GM18868 (cell line): ENCODE data around the gene ECI1.
"Not testable (repeated sequence)": the region's sequence is repeated elsewhere in the genome, so short reads cannot be mapped to it uniquely, and the experiment has no call there.

Experiments
- ATAC-seq: cut with Tn5 transposase; IDR thresholded peaks from one replicate; pipeline ENCODE4 v1.9.1; 2021; ENCODE audit warnings: mild to moderate bottlenecking, moderate library complexity; ENCODE audit not compliant: unreplicated experiment

Gene ECI1

GRCh38 chr16:2257726-2258125 lies 6.3 kb upstream of the ECI1 start:
- no peak for ATAC-seq

GRCh38 chr16:2256531-2257140 lies 5.2 kb upstream of the ECI1 start:
- ATAC-seq: no peak

- no peak for ATAC-seq
These were observed 1.9 kb upstream of the ECI1 start for GRCh38 chr16:2253293-2253692.

DNA sequence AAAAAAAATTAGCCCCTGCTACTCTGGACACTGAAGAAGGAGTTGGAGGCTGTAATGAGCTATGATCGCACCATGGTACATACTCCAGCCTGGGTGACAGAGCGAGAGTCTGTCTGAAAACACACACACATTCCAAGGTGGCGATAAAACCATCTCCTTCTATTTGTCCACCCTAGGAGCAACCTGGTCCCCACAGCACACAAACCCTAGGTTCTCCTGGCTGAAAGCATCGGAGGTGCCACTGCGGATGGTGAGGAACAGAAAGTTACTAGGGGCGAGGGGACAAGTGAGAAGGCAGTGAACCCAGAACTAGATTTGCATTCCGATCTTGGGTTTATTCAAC lies 1.4 kb upstream of the ECI1 start:
- ATAC-seq: no peak

DNA sequence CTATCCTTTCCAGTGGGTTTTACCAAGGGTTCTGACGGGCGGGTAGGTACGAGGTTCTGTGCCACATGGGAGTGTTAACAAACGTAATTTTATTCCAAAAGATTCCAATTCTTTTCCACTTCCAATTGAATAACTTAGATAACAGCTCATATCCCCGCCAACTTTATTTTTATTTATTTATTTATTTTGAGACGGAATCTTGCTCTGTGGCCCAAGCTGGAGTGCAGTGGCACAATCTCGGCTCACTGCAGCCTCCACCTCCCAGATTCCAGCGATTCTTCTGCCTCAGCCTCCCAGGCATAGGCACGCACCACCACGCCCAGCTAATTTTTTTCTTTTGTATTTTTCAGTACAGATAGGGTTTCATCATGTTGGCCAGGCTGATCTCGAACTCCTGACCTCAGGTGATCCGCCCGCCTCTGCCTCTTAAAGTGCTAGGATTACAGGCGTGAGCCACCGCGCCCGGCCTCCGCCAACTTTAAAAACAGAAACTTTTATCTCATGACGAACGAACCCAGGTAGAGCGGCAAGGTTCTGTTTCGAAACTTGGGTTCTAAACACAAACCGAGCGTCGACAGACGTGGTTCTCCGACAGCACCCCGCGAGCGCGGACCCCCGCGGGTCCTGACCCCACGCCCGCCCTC lies 613 bp downstream of the ECI1 start:
- ATAC-seq: no peak

DNA sequence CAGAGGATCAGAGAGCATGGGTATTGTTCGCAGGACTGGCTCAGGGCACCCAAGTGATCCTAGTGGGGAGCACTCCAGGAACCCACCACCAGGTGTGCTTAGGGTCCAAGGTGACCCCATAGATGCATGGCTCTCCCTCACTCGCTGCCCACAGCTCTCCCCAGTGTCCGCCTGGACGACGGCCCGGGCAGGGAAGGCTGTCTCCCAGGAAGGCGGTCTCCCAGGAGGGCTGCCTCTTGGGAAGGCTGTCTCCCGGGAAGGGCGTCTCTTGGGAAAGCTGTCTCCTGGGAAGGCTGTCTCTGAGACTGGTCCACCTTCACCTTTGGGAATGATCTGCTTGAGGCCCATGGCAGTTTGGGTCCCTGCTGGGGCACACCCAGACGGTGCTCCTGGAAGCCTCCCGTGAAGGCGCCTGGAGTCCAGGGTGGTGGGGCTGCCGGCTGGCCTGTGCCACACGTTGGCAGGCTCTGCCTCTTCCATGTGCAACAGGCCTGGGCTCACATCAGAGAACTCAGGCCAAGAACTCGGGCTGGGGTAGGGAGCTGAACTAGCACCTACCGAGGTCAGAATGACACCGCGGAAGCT lies 5.0 kb downstream of the ECI1 start:
- ATAC-seq: no peak

- ATAC-seq: no peak
These were observed 6.2 kb downstream of the ECI1 start for GRCh38 chr16:2244926-2245795.

DNA sequence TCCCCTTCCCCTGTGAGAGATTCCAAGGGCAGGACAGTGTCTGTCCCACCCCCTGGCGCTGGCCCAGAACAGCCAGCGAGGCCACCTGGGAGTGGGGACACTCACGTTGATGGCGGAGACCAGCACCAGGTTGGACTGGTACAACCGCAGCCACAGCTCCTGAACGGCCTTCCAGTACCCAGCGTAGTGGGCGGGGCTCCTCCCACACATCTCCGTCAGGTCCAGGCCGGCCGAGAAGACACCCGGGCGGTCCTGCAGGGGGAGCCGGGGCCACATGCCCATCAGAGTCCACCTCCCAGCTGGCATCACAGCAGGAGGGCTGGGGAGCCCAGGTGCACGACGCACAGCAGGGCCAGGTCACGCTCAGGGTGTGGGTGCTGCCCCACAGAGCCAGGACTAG lies 7.1 kb downstream of the ECI1 start:
- ATAC-seq: no peak

DNA sequence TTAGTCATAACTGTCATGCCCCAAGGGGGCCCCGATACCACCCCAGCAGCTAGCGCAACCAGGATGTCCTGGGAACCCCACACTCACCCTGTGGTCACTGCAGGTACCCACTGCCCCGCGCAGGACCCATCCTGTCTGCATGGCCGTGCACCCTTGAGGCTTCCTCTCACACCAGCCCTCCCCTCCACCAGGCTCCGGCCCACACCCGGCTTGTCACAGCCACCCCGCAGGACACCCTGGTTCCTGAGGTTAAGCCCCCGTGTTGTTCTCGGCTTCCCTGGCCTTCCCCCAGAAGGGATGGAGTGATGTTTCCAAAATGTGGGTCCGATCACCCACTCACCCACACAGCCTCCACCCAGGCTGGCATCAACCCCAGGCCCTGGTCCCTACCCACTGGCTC lies 7.6 kb downstream of the ECI1 start:
- no peak for ATAC-seq

GRCh38 chr16:2243031-2243528 lies 8.3 kb downstream of the ECI1 start:
- ATAC-seq: no peak

GRCh38 chr16:2242598-2242997 lies 8.8 kb downstream of the ECI1 start:
- no peak for ATAC-seq

- not testable (repeated sequence) for ATAC-seq
These were observed 11.1 kb downstream of the ECI1 start for GRCh38 chr16:2240331-2240730.

GRCh38 chr16:2238838-2239675 lies 12.3 kb downstream of the ECI1 start:
- ATAC-seq: no peak

DNA sequence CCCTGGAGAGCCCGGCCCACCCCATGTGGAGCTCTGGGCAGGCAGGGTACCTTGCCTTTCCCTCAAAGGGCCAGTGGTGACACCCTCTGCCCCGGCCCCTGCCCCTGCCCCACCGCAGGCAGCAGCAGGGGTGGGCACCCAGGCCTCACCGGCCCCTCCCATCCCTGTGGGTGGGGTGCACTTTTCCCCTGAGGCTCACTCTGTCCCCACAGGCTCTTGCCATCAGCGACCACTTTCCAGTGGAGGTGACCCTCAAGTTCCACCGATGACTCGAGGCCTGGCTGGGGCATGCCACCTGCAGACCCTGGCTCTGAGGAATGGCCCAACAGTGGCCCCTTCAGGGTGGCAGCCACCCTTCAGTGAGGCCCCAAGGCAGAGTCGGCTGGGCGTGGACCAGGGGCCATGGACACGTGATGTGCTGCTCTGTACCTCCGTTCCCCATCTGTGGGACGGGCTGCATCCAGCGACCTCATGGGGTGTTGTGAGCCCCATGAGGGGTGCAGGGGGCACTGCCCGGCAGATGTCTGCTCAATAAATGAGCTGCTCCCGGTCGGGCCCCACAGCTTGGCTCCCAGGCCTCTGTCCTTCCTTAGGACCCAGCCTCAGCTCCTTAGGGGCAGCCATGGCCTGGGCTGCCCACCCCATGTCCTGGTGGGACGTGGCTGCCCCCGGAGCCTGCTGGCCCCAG lies 13.1 kb downstream of the ECI1 start:
- ATAC-seq: no peak

DNA sequence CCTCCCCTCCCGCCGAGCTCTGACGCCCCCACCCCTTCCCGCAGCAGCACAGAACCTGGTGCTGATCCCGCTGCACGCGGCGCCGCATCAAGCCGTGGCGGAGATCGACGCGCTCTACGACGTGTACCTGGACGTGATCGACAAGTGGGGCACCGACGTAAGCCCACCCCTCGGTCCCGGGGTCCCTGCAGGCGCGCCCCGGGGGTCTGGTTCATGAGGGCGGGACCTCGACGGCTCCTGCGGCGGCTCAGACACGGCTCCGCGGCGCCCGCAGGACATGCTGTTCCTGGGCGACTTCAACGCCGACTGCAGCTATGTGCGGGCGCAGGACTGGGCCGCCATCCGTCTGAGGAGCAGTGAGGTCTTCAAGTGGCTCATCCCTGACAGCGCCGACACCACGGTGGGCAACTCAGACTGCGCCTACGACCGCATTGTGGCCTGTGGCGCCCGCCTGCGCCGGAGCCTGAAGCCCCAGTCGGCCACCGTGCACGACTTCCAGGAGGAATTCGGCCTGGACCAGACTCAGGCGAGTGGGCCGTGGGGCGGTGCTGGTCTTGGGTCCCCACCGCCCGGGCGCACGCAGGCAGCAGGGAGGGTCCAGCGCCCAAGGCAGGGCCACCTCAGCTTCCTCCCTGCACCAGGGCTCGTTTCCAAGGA lies 13.8 kb downstream of the ECI1 start:
- no peak for ATAC-seq

DNA sequence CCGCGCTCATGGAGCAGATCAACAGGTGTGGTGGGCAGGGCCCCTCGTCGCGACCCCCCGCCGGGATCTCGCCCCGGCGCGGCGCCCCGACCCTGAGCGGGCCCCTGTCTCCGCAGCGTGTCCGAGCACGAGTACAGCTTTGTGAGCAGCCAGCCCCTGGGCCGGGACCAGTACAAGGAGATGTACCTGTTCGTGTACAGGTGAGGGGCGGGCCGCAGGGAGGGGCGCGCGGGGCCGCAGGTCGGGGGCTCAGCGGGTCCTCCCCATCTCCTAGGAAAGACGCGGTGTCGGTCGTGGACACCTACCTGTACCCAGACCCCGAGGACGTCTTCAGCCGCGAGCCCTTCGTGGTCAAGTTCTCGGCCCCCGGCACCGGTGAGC lies 14.3 kb downstream of the ECI1 start:
- no peak for ATAC-seq

GRCh38 chr16:2236337-2237101 lies 14.9 kb downstream of the ECI1 start, which contains the start of gene DNASE1L2:
TSS of gene DNASE1L2 (plus strand) at chr16:2236444. CDS start at chr16:2236817, 373 bp downstream.
- no peak for ATAC-seq

- ATAC-seq: no peak
These were observed 15.6 kb downstream of the ECI1 start for GRCh38 chr16:2235695-2236336.
